Thyroid gland (tissue), 4 donors: Measurements from ENCODE around the gene DPF3.

Experiments
- CTCF ChIP-seq, 6 experiments: fragments of 200-600 bp in 3 of 6; fragments of 450-650 bp in 3 of 6; sonication (generic) in 3 of 6; IDR thresholded peaks; one replicate each; pipeline ENCODE4 v1.5.1; 2016 to 2019; ENCODE audit warnings: antibody characterized with exemption in 6 of 6, mild to moderate bottlenecking in 2 of 6, inconsistent platforms in 1 of 6, moderate library complexity in 1 of 6
- POLR2A ChIP-seq, 2 donors: fragments of 450-650 bp; IDR thresholded peaks; one replicate each; pipeline ENCODE4 v1.6.1; 2017; ENCODE audit warnings: antibody characterized with exemption in 2 of 2, mild to moderate bottlenecking in 2 of 2, moderate library complexity in 1 of 2

- TF ChIP-seq CTCF (IDR thresholded peaks at IDR 0.05) = no peak
- TF ChIP-seq POLR2A (IDR thresholded peaks at IDR 0.05) = no peak
Measured at GRCh38 chr14:72629534-72629933, 264.4 kb downstream of the DPF3 start.
